HG03442 (cell line): ENCODE data around the gene ZNF484.
"Not testable (repeated sequence)": the region's sequence is repeated elsewhere in the genome, so short reads cannot be mapped to it uniquely, and the experiment has no call there.

Experiments
- ATAC-seq: cut with Tn5 transposase; IDR thresholded peaks from one replicate; pipeline ENCODE4 v1.9.1; 2021; ENCODE audit warnings: mild to moderate bottlenecking, moderate library complexity; ENCODE audit not compliant: unreplicated experiment

ZNF484 gene

GRCh38 chr9:92864152-92864551 lies 13.7 kb downstream of the ZNF484 start:
- ATAC-seq: no peak

GRCh38 chr9:92860867-92861266 lies 17.0 kb downstream of the ZNF484 start:
- ATAC-seq: no peak

DNA sequence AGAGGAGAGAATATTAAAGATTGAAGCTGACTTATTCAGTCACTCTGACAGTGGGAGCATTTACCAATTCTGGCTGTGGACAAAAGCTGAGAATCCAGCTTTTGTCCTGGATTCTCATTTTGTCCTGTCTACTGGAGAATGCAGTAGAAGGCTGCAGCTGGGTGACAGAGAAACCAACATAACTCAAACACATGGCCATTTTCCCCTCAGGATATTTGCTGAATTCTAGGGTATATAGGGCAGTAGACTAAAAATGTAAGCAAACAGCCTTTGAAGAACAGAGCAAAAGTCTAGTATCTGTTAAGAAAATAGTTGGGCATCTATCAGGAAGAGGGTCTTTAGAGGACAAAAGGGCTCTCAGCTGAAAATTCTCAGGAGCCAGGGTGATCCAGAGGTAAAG lies 20.6 kb downstream of the ZNF484 start:
- ATAC-seq: no peak

GRCh38 chr9:92853716-92854115 lies 24.1 kb downstream of the ZNF484 start:
- no peak for ATAC-seq

- no peak for ATAC-seq
These were observed 26.9 kb downstream of the ZNF484 start for GRCh38 chr9:92850898-92851297.

DNA sequence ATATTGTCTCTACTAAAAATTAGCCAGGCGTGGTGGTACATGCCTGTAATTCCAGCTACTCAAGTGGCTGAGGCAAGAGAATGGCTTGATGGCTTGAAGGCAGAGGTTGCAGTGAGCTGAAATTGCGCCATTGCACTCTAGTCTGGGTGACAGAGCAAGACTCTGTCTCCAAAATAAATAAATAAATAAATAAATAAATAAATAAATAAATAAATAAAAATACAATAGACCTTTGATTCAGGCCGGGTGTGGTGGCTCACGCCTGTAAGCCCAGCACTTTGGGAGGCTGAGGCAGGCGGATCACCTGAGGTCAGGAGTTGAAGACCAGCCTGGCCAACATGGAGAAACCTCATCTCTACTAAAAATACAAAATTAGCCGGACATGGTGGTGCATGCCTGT lies 29.1 kb downstream of the ZNF484 start:
- not testable (repeated sequence) for ATAC-seq

- ATAC-seq: no peak
These were observed 31.1 kb downstream of the ZNF484 start for GRCh38 chr9:92846662-92847145.

- not testable (repeated sequence) for ATAC-seq
These were observed 39.4 kb downstream of the ZNF484 start for GRCh38 chr9:92838411-92838810.

- no peak for ATAC-seq
These were observed 40.6 kb downstream of the ZNF484 start for GRCh38 chr9:92837191-92837590.

DNA sequence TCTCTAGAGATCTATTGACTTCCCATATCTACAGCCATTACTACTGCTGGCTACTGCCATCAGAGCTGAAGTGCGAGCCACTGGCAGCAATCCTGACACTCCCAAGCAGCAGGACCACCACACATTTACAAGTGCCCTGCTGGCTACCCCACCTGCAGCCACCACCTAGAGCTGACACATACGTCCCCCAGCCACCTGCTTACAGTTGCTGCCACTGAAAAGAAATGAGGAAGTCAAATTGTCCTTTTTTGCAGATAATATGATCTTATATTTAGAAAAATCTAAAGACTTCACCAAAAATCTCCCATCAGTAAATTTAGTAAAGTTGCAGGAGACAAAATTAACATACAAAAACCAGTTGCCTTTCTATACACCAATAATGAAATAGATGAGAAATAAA lies 48.4 kb downstream of the ZNF484 start:
- ATAC-seq: no peak

- ATAC-seq: not testable (repeated sequence)
These were observed 52.8 kb downstream of the ZNF484 start for GRCh38 chr9:92825065-92825464.

- ATAC-seq: no peak
These were observed 56.9 kb downstream of the ZNF484 start for GRCh38 chr9:92820964-92821363.

- ATAC-seq: not testable (repeated sequence)
These were observed 57.9 kb downstream of the ZNF484 start for GRCh38 chr9:92819898-92820297.

GRCh38 chr9:92809629-92810326 lies 68.1 kb downstream of the ZNF484 start:
- ATAC-seq: not testable (repeated sequence)

DNA sequence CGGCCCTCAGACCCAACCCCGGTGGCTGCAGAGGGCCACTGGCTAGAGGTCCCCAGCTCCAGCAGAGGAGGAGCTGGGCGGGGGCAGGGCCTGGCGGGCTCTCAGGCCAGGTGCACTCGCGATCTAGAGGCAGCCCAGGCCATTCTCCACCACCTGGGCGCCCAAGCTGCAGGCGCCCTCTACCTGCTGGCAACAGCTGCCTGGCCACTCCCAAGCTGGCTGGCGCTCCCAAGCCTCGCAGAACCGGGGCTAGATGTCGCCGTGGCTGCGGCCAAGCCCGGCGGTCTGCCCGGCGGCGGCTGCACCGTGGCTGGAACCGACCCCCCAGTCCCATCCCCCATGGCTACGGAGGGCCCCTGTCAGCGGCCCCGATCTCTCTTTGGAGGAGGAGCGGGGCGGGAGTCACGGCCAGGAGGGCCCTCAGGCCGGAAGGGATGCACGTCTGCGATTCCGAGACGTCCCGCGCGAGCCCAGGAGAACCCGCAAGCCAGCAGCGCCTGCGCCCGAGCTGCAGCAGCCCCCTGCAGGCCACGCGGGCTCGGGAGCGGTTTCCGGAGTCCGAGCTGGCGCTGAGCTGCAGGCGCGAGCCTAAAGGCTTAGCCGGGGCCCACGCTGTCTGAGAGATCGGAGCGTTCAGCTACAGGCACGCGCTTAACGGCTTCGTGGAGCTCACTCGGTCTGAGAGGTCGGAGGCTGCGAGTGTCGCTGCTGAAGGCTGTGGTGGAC lies 68.9 kb downstream of the ZNF484 start:
- ATAC-seq: no peak

DNA sequence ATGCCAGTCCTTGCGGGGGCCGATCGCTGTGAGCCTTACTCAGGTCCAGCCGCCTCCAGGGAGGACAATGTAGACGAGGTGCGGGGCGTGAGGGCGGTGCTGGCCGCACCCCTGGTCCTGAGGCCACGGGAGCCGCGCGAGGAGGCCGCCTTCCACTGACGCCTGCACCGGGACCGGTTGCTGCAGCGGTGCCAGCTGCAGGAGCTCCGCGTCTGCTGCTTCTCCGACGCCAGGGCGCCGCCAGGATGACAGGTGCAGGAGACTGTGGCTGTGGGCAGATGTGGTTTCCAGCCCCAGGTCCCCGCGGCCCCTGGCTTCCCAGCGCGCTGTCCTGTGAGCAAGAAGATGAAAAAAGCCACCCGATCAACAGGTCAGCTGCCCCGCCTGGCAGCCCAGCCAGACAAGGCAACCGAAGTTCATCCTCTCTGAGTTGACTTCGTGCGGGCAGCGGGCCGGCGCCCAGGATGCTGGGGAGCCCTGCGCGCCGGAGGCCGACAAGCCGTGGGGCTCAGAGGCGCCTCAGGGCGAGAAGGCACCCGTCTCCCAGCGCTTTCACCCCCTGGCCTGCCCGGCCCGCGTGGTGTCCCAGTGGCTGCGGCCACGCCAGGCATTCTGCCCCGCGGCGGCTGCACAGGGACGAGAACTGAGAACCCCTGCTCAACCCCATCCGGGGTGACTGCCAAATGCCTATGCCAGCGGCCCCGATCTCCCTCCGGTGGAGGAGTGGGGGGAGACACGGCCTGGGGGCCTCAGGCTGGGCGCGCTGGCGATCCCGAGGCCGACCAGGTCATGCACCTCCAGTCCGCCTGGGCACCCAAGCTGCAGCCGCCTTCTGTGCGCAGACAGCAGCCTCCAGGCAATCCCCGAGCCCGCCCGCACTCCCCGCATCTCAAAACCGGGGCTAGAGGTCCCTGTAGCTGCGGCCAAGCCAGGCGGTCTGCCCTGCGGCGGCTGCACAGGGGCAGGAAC lies 69.8 kb downstream of the ZNF484 start:
- no peak for ATAC-seq

- ATAC-seq: no peak
These were observed 70.6 kb downstream of the ZNF484 start for GRCh38 chr9:92807031-92807756.

DNA sequence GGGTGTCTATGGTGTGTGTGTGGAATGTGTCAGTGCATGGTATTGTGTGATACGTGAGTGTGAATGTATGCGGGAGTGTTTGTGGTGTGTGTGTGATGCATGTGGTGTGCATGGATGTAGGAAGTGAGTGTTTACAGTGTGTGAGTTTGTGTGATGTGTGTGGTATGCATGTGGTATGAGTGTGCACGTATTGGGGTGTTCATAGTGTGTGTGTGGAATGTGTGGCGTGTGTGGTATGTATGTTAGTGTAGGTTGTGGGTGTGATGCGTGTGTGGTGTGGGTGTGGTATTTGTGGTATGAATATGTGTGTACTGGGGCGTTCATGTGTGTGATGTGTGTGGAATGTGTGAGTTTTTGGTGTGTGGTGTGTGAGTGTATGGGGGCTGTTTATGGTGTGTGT lies 73.1 kb downstream of the ZNF484 start:
- no peak for ATAC-seq

DNA sequence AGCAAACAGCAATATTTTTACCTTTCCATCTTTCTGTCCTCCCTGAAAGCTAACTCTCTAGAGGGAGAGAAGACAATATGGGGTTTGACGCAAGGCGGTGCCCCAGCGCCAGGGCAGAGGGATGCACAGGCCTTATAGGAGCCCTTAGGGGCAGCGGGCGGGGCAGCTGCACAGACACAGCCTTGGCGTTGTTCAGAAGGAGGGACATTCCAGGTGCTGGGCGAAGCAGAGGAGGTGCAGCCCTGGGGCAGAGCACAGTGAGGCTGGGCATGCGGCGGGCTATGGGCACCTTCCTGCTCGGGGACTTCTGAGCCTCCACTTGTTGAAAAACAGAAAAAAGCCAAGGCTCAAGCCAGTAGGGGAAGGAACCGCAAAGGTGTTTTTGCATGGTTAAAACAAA lies 79.5 kb downstream of the ZNF484 start:
- ATAC-seq: no peak

DNA sequence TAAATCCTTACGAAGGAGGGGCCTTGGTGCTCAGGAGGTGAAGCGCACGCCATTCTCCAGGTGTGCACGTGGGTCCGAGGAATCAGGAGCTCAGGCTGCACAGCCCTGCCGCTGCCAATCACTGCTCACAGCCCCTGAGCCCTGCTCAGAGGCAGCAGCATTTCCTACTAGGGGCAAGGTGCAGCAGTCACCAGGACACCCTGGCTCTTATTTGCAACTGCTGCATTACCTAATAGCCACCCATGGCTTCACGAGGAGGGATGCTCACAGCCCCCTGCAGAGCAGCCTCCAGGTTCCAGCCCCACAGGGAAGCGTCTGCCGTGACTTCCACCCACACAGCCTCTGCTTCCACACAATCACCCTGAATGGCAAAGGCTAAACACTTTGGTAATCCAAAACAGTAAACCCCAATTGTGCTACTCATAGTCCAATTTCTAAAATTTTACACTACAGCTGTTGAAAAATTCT lies 81.5 kb downstream of the ZNF484 start:
- ATAC-seq: not testable (repeated sequence)
